ENCODE data around the gene KRT7.

KRT7 gene

DNA sequence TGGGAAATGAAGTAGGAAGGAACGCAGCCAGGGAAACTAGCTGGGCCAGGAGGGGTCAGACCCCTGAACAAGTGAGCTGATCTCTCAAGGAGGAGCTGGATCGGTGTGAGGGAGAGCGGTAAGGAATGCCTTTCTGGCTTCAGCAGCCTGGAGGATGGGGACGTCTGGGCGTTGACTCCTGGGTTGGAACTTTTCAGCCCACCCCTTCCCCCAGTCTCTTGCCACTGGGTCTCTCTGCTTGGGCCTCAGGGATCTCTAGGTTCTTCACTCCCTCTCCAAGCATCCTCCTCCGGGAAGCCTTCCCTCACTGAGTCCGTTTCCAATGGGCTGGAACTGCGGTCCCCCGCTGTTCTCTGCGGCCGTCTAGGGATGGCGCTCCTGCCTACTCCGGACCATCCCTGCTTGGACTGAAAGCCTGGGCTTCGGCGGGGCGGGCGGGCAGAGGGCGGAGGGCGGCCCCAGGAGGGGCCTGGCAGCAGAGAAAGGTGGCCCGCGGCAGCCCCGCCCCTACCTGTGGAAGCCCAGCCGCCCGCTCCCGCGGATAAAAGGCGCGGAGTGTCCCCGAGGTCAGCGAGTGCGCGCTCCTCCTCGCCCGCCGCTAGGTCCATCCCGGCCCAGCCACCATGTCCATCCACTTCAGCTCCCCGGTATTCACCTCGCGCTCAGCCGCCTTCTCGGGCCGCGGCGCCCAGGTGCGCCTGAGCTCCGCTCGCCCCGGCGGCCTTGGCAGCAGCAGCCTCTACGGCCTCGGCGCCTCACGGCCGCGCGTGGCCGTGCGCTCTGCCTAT is at the start of gene KRT7:
TSS of gene KRT7 (plus strand) at position 570 of the 788 bp plus-strand sequence. CDS start at position 624, 54 bp downstream.
- DNase-seq (ENCODE audit: low read depth), result peak; percentile 71

DNA sequence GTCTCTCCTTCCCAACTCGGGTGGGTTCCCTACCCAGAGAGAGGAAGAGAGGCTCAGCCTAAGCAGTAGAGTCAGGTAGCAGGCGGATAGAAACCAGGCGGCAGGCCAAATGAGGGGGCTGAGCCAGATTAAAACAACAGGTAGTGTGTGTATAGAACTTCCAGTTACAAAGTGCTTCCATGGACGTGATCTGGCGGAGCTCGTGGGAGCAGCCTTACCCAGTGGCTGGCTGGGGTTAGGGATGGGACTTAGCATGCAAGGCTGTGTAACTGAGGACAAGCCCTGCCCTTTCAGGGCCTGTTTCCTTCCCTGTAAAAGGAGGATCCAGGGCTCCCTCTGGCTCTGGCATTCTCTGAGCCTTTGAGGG is 49.5 kb upstream of the KRT7 start:
- no peak for DNase-seq (ENCODE audit: low read depth)

DNA sequence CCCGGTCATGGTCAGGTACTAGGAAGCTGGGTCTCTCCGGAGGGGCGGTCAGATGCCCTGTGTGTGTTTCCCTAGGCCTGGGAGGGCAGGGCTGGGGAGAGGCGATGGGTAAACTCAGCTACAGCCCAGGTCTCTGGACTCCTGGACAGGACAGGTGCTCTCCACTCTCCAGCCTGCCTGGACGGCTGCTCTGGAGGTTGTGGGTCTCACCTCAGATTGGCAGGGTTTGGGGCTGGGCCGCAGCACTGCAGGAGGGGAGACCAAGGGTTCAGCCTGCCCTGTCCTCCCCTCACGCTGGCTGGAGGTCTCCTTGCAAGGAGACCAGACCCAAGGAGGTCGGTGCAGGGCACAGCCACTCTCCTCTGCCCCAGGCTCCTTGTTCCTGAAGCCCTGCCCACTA is 49.1 kb upstream of the KRT7 start:
- DNase-seq (ENCODE audit: low read depth), result no peak

- DNase-seq (ENCODE audit: low read depth), result peak; percentile 24
Measured at GRCh38 chr12:52184813-52185212, 48.2 kb upstream of the KRT7 start.

DNA sequence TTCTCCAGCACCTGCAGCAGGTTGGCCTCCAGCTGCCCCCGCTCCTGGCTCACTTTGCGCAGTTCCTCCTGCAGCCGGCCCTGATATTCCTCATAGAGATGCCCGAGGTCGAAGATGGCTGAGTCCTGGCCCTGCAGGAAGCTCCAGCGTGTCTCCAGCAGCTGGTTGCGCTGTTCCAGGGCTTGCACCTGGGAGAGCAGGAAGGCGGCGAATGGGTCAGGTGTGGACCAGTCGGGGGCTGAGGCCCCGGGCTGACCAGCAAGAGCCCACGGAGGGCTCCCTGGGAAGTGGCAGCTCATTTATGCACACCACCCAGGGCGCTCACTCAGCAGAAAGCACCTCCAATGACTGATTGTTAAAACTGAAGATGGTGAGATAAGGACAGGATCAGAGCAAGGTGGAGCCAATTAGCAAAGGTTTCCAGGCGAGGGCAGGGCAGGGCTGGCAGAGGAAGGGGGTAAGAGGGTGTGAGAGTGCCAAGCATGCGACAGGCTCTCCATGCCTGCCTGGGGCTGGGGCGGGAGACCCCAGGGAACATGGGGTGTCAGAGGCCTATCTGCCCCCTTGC is 47.6 kb upstream of the KRT7 start:
- no peak for DNase-seq (ENCODE audit: low read depth)

GRCh38 chr12:52186118-52186840 is 46.8 kb upstream of the KRT7 start:
- peak; percentile 95 for DNase-seq (ENCODE audit: low read depth)

DNA sequence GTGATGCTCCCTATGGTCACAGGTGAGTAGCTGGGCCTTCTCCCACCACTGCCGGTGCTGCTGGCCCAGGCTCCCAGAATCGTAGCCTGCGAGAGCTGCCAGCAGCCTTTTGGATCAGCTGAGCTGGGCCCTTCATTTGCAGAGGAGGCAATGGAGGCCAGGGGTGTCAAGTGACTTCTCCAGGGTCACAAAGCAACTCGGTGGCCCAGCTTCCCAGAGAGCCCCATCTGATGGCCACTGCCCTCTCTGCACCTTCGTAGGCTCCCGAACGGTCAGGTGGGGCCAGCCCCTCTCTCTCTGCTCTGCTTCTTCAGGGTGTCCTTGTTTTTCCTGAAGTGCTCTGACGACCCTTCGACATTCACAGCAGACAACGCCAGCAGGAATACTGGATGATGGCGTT is 45.8 kb upstream of the KRT7 start:
- DNase-seq (ENCODE audit: low read depth), result no peak

GRCh38 chr12:52187640-52188039 is 45.4 kb upstream of the KRT7 start:
- no peak for DNase-seq (ENCODE audit: low read depth)

GRCh38 chr12:52188658-52189057 is 44.4 kb upstream of the KRT7 start:
- DNase-seq (ENCODE audit: low read depth), result no peak

GRCh38 chr12:52189376-52190174 is 43.5 kb upstream of the KRT7 start:
- peak; percentile 90 for DNase-seq (ENCODE audit: low read depth)

DNA sequence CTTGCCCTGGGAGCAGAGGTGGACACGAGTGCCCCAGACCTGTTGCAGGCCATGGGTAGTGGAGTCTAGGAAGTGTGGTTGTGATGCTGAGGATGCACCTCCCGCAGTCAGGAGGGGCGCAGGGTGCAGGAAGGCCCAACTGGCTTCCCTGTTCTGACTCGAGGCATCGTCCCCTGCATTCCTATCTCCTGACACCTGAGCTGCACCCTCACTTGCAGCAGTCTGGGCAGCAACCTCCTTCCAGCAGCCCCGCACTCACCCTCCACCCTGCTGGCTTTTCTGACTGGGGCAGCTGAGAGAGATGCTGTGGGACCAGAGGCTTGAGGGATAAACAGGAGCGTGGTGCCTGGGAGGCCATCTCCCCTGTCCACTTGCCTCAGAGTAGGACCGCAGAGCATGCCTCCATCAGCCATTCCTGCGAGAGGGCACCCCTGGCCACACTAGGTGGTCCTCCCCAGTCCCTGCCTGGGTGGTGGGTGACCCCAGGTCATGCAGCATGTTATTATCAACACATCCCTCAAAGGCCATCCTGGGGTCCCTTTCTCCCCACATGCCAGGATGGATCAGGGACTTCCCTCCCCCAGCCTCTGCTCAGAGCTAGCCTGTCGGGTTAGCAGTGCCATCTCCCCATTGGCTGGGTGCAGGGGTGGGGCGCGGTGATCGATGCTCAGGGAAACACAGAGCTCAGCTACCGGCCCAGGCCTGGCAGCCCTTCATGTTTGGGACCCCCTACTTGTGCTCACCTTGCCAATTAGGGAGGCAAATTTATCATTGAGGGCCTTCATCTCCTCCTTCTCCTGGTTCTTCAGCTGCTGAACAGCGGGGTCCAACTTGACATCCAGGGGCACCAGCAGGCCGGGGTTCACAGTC is 41.9 kb upstream of the KRT7 start:
- DNase-seq (ENCODE audit: low read depth), result peak; percentile 47

GRCh38 chr12:52191841-52192791 is 40.9 kb upstream of the KRT7 start, which contains the start of gene KRT80:
Gene KRT80 (minus strand): TSS chr12:52192014. CDS start chr12:52191902, 112 bp downstream.
- peak; percentile 99 for DNase-seq (ENCODE audit: low read depth)

- DNase-seq (ENCODE audit: low read depth), result no peak
Measured at GRCh38 chr12:52193532-52193931, 39.5 kb upstream of the KRT7 start.

DNA sequence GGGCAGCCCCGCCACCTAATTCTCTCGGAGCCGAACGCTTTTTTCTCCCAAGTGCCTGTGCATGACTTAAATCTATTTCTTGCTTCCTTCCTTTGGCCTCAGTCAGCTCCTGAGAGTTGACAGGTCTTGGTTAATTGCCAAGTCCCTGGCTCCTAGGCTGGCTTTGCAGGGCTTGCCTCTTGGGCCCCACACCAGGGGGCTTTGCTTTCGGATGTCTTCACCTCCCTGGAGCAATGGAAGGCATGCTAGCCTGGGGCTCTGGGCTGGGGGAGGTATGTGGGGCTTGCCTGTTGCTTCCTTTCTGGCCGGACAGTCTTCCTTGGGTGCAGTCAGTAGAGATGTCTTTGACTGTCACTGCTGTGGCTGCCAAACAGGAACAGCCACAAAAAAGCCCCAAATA is 39.1 kb upstream of the KRT7 start:
- peak; percentile 70 for DNase-seq (ENCODE audit: low read depth)

GRCh38 chr12:52195065-52195730 is 37.8 kb upstream of the KRT7 start:
- DNase-seq (ENCODE audit: low read depth), result peak; percentile 30

DNA sequence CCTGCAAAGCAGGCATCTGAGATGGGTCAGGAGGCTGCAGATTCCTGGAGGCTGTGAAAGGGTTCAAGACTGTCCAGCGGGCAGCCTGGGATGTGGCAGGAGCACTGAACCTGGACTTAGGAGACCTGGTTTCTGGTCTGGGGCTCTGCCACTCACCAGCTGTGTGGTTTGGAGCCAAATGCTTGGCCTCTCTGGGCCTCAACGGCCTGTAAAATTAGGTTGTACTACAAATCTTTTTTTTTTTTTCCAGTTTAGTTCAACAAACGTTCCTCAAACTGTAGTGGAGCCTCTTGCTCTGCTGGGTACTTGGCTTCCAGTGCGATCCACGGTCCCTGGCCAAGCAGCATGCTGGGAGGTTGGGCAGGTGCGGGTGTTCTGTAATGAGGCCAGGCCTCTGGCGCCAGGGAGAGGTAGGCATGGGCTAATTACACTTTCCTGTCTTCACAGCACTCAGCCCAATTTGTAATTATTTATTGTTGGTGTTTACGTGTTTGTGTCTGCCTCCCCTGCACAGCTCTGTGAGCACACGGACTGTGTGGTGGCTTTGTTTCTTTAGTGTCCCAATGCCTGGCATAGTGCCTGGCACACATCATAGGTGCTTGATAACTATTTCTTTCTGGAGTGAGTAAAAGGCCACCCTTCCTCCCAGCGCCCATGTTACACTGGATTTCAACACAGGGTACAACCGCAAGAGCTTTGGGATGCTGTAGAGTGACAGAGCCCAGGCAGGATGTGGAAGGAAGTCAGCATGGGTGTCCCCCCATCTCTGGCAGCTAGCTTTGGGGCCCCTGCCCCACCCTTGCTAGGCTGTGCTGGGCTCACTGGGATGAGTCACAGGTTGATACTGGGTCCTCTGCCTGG is 35.4 kb upstream of the KRT7 start:
- DNase-seq (ENCODE audit: low read depth), result peak; percentile 41

- DNase-seq (ENCODE audit: low read depth), result no peak
Measured at GRCh38 chr12:52198454-52199215, 34.4 kb upstream of the KRT7 start.
